GM12872 (cell line): Measurements from ENCODE around the gene JAZF1.

Experiments
- CTCF ChIP-seq: IDR thresholded peaks from 3 replicates; pipeline ENCODE4 v1.5.1; 2011; ENCODE audit warnings: low read depth, mild to moderate bottlenecking, low read length, moderate library complexity; ENCODE audit not compliant: insufficient read depth

The JAZF1 gene

GRCh38 chr7:27876756-27877155, 303.8 kb downstream of the JAZF1 start:
- TF ChIP-seq CTCF = no peak

- TF ChIP-seq CTCF = no peak
Observed at GRCh38 chr7:27875832-27876231, 304.8 kb downstream of the JAZF1 start.

- no peak for TF ChIP-seq CTCF
Observed at GRCh38 chr7:27875061-27875460, 305.5 kb downstream of the JAZF1 start.

GRCh38 chr7:27873981-27874957, 306.3 kb downstream of the JAZF1 start:
- no peak for TF ChIP-seq CTCF

- TF ChIP-seq CTCF = no peak
Observed at GRCh38 chr7:27872356-27873275, 308.0 kb downstream of the JAZF1 start.

- TF ChIP-seq CTCF = no peak
Observed at GRCh38 chr7:27871866-27872265, 308.7 kb downstream of the JAZF1 start.

GRCh38 chr7:27871086-27871485, 309.5 kb downstream of the JAZF1 start:
- no peak for TF ChIP-seq CTCF
